Measurements from ENCODE around the gene PDCD2L. TPM values are rescaled to one million over a fixed set of nuclear protein-coding genes. Genes with fewer than 3 reads are reported as not detected.
"Not testable (repeated sequence)": the region's sequence is repeated elsewhere in the genome, so short reads cannot be mapped to it uniquely, and the experiment has no call there.

Gene PDCD2L
- total RNA-seq, 2 experiments from 2014 or later, result 12.9 to 13.3 TPM

DNA sequence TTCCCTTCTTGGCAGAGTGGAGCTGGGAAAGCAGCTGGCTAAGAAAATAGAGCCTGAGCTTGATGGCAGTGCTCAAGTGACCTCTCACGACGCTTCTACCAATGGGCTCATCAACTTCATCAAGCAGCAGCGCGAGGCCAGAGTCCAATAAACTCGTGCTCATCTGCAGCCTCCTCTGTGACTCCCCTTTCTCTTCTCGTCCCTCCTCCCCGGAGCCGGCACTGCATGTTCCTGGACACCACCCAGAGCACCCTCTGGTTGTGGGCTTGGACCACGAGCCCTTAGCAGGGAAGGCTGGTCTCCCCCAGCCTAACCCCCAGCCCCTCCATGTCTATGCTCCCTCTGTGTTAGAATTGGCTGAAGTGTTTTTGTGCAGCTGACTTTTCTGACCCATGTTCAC is 4.3 kb upstream of the PDCD2L start:
- POLR2A ChIA-PET, result no interaction called here
- Mint-ChIP-seq H3K27me3 (ENCODE audit: low read depth) (no peaks in the 10 kb centered on the region), H3K9me3 (ENCODE audit: insufficient read depth) (no peaks in the 10 kb centered on the region), H3K27ac (no peak overlapping the region), H3K4me1 (ENCODE audit: low read depth) (peaks cover 9% of the 10 kb centered on the region), H3K36me3 (ENCODE audit: low read depth) (peaks cover 53% of the 10 kb centered on the region), H3K4me3 (no peak overlapping the region)
- DNase-seq (no peak), ATAC-seq (no peak)
- CTCF ChIA-PET, result no interaction called here

DNA sequence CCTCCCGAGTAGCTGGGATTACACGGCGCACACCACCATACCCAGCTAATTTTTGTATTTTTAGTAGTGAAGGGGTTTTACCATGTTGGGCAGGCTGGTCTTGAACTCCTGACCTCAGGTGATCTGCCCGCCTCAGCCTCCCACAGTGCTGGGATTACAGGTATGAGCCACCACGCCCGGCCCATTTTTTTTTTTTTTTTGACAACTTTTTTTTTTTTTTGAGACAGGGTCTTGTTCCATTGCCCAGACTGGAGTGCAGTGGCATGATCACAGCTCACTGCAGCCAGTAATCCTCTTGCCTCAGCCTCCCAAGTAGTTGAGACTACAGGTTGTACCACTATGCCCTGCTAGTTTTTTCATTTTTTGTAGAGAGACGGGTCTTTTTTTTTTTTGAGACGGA is 3.4 kb upstream of the PDCD2L start:
- peaks cover 11% of the 10 kb centered on the region for H3K4me1 Mint-ChIP-seq (ENCODE audit: low read depth)
- DNase-seq; H3K4me3 Mint-ChIP-seq; ATAC-seq; POLR2A ChIA-PET; CTCF ChIA-PET; H3K27ac Mint-ChIP-seq; H3K27me3 Mint-ChIP-seq (ENCODE audit: low read depth); H3K9me3 Mint-ChIP-seq (ENCODE audit: insufficient read depth): not testable (repeated sequence)
- H3K36me3 Mint-ChIP-seq (ENCODE audit: low read depth), result peaks cover 48% of the 10 kb centered on the region

DNA sequence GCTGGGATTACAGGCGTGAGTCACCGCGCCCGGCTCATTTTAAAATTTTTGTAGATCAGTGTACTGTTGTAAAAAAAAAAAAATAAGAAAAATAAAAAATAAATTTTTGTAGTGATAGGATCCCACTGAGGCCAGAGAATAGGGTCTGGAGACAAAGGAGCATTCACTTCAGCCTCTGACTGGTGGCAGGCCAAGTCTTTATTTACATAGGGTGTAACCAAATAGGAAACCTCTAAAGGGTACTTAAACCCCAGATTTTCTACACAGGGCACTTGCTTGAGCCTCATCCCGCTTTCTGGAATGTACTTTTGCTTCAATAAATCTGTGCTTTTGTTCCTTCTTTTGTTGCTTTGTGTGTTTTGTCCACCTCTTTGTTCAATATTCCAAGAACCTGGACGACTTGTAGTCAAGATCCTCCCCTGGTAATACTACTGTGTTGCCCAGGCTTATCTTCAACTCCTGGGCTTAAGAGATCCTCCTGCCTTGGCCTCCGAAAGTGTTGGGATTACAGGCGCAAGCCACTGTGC is 2.1 kb upstream of the PDCD2L start:
- Mint-ChIP-seq H3K4me3 (no peak overlapping the region), H3K4me1 (ENCODE audit: low read depth) (peaks cover 17% of the 10 kb centered on the region), H3K9me3 (ENCODE audit: insufficient read depth) (no peaks in the 10 kb centered on the region), H3K27me3 (ENCODE audit: low read depth) (no peaks in the 10 kb centered on the region), H3K36me3 (ENCODE audit: low read depth) (peaks cover 41% of the 10 kb centered on the region), H3K27ac (no peak overlapping the region)
- no peak for ATAC-seq
- POLR2A ChIA-PET, result interaction anchor here (0.6 kb wide), 2 partner anchors 19 to 28 kb away, joined by 3 read pairs; no protein-coding TSS in a partner anchor
- no peak for DNase-seq
- CTCF ChIA-PET, result interaction anchor here (1.4 kb wide), 1 partner anchor 28 kb away, joined by 3 read pairs; no protein-coding TSS in a partner anchor

DNA sequence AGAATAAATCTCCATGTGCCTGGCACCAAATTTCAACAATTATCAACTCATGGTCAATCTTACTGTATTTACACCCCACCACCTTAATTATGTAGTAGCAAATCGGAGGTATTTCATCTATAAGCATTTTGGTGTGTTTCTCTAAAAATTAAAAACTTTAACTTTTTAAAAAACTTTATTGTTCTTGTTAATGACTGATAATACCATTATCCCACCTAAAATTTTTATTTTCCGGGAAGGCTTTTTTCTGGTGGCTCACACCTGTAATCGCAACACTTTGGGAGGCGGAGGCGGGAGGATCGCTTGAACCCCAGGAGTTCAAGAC is 453 bp upstream of the PDCD2L start:
- Mint-ChIP-seq H3K27ac (peak overlapping the region; percentile 63), H3K4me3 (peak overlapping the region; percentile 88), H3K9me3 (ENCODE audit: insufficient read depth) (no peaks in the 10 kb centered on the region), H3K36me3 (ENCODE audit: low read depth) (peaks cover 32% of the 10 kb centered on the region), H3K4me1 (ENCODE audit: low read depth) (peaks cover 20% of the 10 kb centered on the region), H3K27me3 (ENCODE audit: low read depth) (no peaks in the 10 kb centered on the region)
- POLR2A ChIA-PET, result interaction anchor here (1.6 kb wide), 1 partner anchor 9 kb away, joined by 8 read pairs; no protein-coding TSS in a partner anchor
- CTCF ChIA-PET, result interaction anchor here (1.3 to 2.0 kb wide), 2 partner anchors 26 to 28 kb away, joined by 4 to 10 read pairs; no protein-coding TSS in a partner anchor
- ATAC-seq, result no peak
- DNase-seq, result no peak

DNA sequence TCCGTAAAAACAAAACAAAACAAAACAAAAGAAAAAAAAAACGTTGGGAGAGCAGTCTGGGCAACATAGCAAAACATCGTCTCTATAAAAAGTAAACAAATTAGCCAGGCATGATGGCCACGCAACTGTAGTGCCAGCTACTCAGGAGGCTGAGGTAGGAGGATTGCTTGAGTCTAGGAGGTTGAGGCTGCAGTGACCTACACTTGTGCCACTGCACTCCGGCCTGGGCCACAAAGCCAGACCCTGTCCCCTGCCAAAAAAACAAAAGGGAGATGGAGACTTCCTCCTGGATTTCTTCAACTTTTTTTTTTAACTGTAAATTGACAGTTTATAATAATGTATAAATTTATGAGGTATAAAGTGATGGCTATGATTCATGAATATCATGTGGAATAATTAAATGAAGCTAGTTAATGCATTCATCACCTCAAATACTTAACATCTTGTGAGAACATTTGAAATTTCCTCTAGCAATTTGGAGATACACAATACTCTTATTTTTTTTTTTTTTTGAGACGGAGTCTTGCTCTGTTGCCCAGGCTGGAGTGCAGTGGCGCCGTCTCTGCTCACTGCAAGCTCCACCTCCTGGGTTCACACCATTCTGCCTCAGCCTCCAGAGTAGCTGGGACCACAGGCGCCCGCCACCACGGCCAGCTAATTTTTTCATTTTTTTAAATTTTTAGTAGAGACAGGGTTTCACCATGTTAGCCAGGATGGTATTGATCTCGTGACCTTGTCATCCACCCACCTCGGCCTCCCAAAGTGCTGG is 1.9 kb downstream of the PDCD2L start:
- ChIA-PET POLR2A (interaction anchor here (1.6 kb wide), 1 partner anchor 22 kb away, joined by 9 read pairs; the partner anchor contains the start of gene UBA2), CTCF (interaction anchor here (1.1 kb wide), 1 partner anchor 24 kb away, joined by 3 read pairs; no protein-coding TSS in a partner anchor)
- no peak for DNase-seq
- Mint-ChIP-seq H3K27me3 (ENCODE audit: low read depth) (no peaks in the 10 kb centered on the region), H3K4me3 (peak overlapping the region; percentile 28), H3K4me1 (ENCODE audit: low read depth) (peaks cover 22% of the 10 kb centered on the region), H3K27ac (no peak overlapping the region), H3K36me3 (ENCODE audit: low read depth) (peaks cover 22% of the 10 kb centered on the region), H3K9me3 (ENCODE audit: insufficient read depth) (no peaks in the 10 kb centered on the region)
- ATAC-seq, result no peak

DNA sequence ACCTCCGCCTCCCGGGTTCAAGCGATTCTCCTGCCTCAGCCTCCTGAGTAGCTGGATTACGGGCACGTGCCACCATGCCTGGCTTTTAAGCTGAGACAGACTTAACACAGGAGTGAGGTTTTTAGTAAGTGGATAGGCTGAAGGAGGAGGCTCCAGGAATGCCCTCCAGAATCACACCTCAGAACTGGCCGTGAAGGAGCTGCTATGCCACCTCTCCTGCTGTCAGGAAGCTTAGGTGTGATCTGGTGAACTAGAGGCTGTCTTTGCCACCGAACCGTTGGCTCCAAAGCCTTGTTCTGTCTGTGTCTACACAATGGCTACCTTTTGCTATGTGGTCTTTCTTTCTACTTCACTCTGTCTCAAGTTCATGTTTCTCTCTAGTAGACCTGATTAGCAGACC is 4.2 kb downstream of the PDCD2L start:
- Mint-ChIP-seq H3K4me3 (no peak overlapping the region), H3K27ac (no peak overlapping the region), H3K27me3 (ENCODE audit: low read depth) (no peaks in the 10 kb centered on the region), H3K36me3 (ENCODE audit: low read depth) (peaks cover 18% of the 10 kb centered on the region), H3K9me3 (ENCODE audit: insufficient read depth) (no peaks in the 10 kb centered on the region), H3K4me1 (ENCODE audit: low read depth) (peaks cover 22% of the 10 kb centered on the region)
- POLR2A ChIA-PET, result no interaction called here
- no peak for ATAC-seq
- DNase-seq, result no peak
- CTCF ChIA-PET, result interaction anchor here (1.3 to 1.5 kb wide), 2 partner anchors 22 to 27 kb away, joined by 3 to 5 read pairs; no protein-coding TSS in a partner anchor

DNA sequence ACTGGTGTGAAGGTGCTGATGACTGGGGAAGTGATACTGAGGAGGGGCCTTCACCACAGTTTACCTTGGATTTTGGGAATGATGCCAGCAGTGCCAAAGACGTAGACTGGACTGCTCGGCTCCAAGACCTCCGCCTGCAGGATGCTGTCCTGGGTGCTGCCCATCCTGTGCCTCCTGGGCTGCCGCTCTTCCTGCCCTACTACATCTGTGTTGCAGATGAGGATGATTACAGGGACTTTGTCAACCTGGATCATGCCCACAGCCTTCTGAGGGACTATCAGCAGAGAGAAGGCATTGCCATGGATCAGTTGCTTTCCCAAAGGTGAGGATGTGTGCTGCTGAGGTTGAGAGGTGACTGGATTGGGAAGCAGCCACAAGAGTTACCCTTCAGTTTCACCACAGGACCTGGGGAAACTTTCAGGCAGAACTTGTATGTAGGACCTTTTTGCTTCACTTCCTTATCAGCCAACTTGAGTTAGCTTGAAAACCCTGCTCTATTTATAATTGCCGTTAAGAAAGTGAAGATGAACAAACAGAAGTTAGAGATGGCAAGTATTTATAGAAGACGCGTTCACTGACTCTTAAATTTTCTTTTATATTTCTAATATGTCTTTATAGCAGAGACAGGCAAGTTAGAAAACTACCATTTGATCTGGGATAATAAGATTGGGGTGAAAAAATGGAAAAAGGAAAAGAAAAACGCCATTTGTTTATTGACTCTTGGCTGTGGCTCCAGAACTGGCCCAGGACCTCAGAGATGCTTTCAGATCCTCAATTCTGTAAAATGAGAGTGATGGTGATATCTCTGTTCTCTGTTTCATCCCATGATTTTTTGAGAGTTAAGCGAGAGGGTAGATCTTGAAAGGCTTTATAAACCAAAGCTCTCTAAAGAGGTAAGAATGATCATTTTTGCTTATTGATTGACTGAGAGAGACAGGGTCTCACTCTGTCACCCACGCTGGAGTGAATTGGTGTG is 5.3 kb downstream of the PDCD2L start:
- H3K27ac Mint-ChIP-seq, result no peak overlapping the region
- H3K4me1 Mint-ChIP-seq (ENCODE audit: low read depth), result peaks cover 16% of the 10 kb centered on the region
- no peak overlapping the region for H3K4me3 Mint-ChIP-seq
- DNase-seq (no peak), ATAC-seq (no peak)
- peaks cover 20% of the 10 kb centered on the region for H3K36me3 Mint-ChIP-seq (ENCODE audit: low read depth)
- H3K27me3 Mint-ChIP-seq (ENCODE audit: low read depth), result no peaks in the 10 kb centered on the region
- CTCF ChIA-PET, result interaction anchor here (1.1 to 1.5 kb wide), 3 partner anchors 21 to 26 kb away, joined by 3 to 5 read pairs (median 4); no protein-coding TSS in a partner anchor
- H3K9me3 Mint-ChIP-seq (ENCODE audit: insufficient read depth), result no peaks in the 10 kb centered on the region
- POLR2A ChIA-PET, result no interaction called here

DNA sequence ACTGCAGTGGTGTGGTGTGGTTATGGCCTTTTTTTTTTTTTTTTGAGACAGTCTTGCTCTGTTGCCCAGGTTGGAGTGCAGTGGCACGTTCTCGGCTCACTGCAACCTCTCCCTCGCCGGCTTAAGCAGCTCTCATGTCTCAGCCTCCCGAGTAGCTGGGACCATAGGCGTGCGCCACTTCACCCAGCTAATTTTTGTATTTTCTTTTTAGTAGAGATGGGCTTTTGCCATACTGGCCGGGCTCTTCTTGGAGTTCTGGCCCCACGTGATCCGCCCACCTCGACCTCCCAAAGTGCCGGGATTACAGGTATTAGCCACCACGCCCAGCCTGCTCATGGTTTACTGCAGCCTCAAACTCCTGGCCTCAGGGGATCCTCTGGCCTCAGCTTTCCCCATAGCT is 7.0 kb downstream of the PDCD2L start:
- CTCF ChIA-PET, result interaction anchor here (1.4 kb wide), 1 partner anchor 19 kb away, joined by 6 read pairs; no protein-coding TSS in a partner anchor
- Mint-ChIP-seq H3K4me3 (no peak overlapping the region), H3K27ac (no peak overlapping the region), H3K27me3 (ENCODE audit: low read depth) (no peaks in the 10 kb centered on the region), H3K4me1 (ENCODE audit: low read depth) (peaks cover 9% of the 10 kb centered on the region), H3K36me3 (ENCODE audit: low read depth) (peaks cover 26% of the 10 kb centered on the region), H3K9me3 (ENCODE audit: insufficient read depth) (no peaks in the 10 kb centered on the region)
- no peak for DNase-seq
- no peak for ATAC-seq
- POLR2A ChIA-PET, result interaction anchor here (2.0 kb wide), 1 partner anchor 17 kb away, joined by 9 read pairs; the partner anchor contains the start of gene UBA2

DNA sequence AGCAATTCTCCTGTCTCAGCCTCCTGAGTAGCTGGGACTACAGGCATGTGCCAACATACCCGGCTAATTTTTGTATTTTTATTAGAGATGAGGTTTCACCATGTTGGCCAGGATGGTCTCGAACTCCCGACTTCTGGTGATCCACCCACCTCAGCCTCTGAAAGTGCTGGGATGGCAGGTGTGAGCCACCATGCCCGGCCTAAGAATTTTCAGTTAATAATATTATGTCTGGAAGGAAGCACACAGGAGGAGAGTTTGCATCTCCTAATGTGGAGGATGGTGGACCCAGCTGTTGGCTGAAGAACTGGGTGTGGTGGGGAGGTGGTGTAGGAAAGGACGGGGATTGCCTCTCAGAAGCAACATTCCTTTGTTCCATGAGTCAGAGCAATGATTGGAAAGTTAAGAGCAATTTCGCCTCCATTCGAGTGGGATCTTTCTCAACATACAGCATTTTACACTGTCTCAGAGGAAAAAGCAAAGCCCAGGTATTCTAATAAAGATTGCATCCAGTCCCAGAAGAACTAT is 11.9 kb downstream of the PDCD2L start:
- Mint-ChIP-seq H3K9me3 (ENCODE audit: insufficient read depth) (no peaks in the 10 kb centered on the region), H3K4me3 (no peak overlapping the region), H3K4me1 (ENCODE audit: low read depth) (no peaks in the 10 kb centered on the region), H3K27me3 (ENCODE audit: low read depth) (no peaks in the 10 kb centered on the region), H3K36me3 (ENCODE audit: low read depth) (peaks cover 22% of the 10 kb centered on the region), H3K27ac (no peak overlapping the region)
- ChIA-PET POLR2A (no interaction called here), CTCF (interaction anchor here (0.9 to 1.3 kb wide), 3 partner anchors 11 to 19 kb away, joined by 3 read pairs; no protein-coding TSS in a partner anchor)
- no peak for ATAC-seq
- no peak for DNase-seq

DNA sequence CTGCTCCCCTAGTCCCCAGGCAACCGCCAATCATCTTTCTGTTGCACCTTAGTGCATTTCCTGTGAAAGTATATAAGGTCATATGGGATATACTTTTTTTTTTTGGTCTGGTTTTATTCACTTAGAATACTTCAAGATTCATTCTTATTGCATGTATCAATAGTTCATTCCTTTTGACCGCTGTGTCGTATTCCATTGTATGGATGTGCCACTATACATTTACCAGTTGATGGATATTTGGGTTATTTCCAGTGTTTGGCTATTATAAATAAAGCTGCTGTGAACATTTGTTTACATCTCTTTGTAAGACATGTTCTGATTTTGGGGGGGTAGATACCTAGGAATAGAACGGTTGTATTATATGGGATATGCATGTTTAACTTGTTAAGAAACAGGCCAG is 14.1 kb downstream of the PDCD2L start:
- H3K4me3 Mint-ChIP-seq, result no peak overlapping the region
- H3K27me3 Mint-ChIP-seq (ENCODE audit: low read depth), result no peaks in the 10 kb centered on the region
- H3K27ac Mint-ChIP-seq, result no peak overlapping the region
- H3K36me3 Mint-ChIP-seq (ENCODE audit: low read depth), result peaks cover 19% of the 10 kb centered on the region
- DNase-seq (no peak), ATAC-seq (no peak)
- POLR2A ChIA-PET, result no interaction called here
- H3K4me1 Mint-ChIP-seq (ENCODE audit: low read depth), result no peaks in the 10 kb centered on the region
- H3K9me3 Mint-ChIP-seq (ENCODE audit: insufficient read depth), result no peaks in the 10 kb centered on the region
- CTCF ChIA-PET, result no interaction called here

DNA sequence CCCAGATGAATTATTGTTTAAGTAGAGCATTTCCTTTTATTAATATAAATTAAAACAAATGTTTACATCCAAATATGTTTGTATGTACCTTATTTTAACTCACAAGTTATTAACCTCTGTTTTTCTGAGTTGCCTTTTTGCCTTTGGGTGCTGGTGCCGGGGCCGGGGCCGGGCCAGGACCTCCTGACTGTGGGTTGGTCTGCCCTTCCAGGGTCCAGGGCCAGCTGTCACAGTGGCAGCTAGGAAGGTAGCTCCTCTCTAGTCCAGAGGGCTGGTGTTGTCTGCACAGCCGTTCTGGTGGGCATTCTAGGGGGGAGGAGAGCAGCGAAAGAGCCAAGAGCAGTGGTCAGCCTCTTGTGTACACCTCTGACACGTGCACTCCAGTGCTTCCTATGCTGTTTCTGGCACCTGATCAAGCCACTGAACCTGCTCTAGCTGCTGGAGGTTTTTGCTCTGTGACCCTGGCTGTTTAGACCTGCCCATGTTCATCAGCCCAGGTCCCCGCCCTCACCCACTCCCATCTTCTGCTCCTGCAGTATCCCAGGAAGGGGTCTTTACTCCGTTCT is 22.0 kb downstream of the PDCD2L start:
- POLR2A ChIA-PET, result no interaction called here
- ATAC-seq (no peak), DNase-seq (no peak)
- H3K27ac Mint-ChIP-seq, result peak overlapping the region; percentile 29
- no peaks in the 10 kb centered on the region for H3K27me3 Mint-ChIP-seq (ENCODE audit: low read depth)
- peaks cover 22% of the 10 kb centered on the region for H3K36me3 Mint-ChIP-seq (ENCODE audit: low read depth)
- CTCF ChIA-PET, result no interaction called here
- H3K9me3 Mint-ChIP-seq (ENCODE audit: insufficient read depth), result no peaks in the 10 kb centered on the region
- peaks cover 22% of the 10 kb centered on the region for H3K4me1 Mint-ChIP-seq (ENCODE audit: low read depth)
- H3K4me3 Mint-ChIP-seq, result no peak overlapping the region
